Measurements from ENCODE around the gene SGSM2. TPM values are rescaled to one million over a fixed set of nuclear protein-coding genes. Genes with fewer than 3 reads are reported as not detected.

Gene SGSM2
- total RNA-seq, 2 donors from 2014 or later = 20.9 to 31.4 TPM

GRCh38 chr17:2351269-2351668 is 14.0 kb downstream of the SGSM2 start:
- no peak for TF ChIP-seq CTCF (IDR thresholded peaks at IDR 0.05)
- no peaks in the 10 kb centered on the region for H3K27me3 ChIP-seq
- DNase-seq (ENCODE audit: low spot score) = no peak
- H3K36me3 ChIP-seq = no peaks in the 10 kb centered on the region
- H3K27ac ChIP-seq = no peak overlapping the region
- H3K9me3 ChIP-seq = no peaks in the 10 kb centered on the region
- peaks cover 0 to 13% of the 10 kb centered on the region in 2 donors for H3K4me1 ChIP-seq
- no peak overlapping the region for H3K4me3 ChIP-seq

- Histone ChIP-seq H3K27ac (no peak overlapping the region), H3K27me3 (no peaks in the 10 kb centered on the region), H3K9me3 (no peaks in the 10 kb centered on the region), H3K4me3 (no peak overlapping the region), H3K36me3 (no peaks in the 10 kb centered on the region), H3K4me1 (no peaks in the 10 kb centered on the region)
- no peak for TF ChIP-seq CTCF (IDR thresholded peaks at IDR 0.05)
- no peak for DNase-seq (ENCODE audit: low spot score)
Observed at GRCh38 chr17:2354311-2354710, 17.0 kb downstream of the SGSM2 start.

- Histone ChIP-seq H3K4me3 (no peak overlapping the region), H3K9me3 (no peaks in the 10 kb centered on the region), H3K27ac (no peak overlapping the region), H3K36me3 (no peaks in the 10 kb centered on the region), H3K4me1 (no peaks in the 10 kb centered on the region), H3K27me3 (no peaks in the 10 kb centered on the region)
- DNase-seq (ENCODE audit: low spot score) = no peak
- TF ChIP-seq CTCF (IDR thresholded peaks at IDR 0.05) = no peak
Observed at GRCh38 chr17:2357237-2357636, 19.9 kb downstream of the SGSM2 start.

GRCh38 chr17:2357931-2358434 is 20.7 kb downstream of the SGSM2 start:
- no peaks in the 10 kb centered on the region for H3K27me3 ChIP-seq
- H3K9me3 ChIP-seq = no peaks in the 10 kb centered on the region
- no peak for TF ChIP-seq CTCF (IDR thresholded peaks at IDR 0.05)
- H3K4me3 ChIP-seq = no peak overlapping the region
- DNase-seq (ENCODE audit: low spot score) = no peak
- H3K27ac ChIP-seq = no peak overlapping the region
- H3K4me1 ChIP-seq = no peaks in the 10 kb centered on the region
- H3K36me3 ChIP-seq = peaks cover 5% of the 10 kb centered on the region

GRCh38 chr17:2361010-2361760 is 23.9 kb downstream of the SGSM2 start:
- Histone ChIP-seq H3K4me3 (no peak overlapping the region), H3K9me3 (no peaks in the 10 kb centered on the region), H3K27me3 (no peaks in the 10 kb centered on the region), H3K27ac (no peak overlapping the region), H3K36me3 (peaks cover 12% of the 10 kb centered on the region), H3K4me1 (peaks cover 0 to 17% of the 10 kb centered on the region in 2 donors)
- DNase-seq (ENCODE audit: low spot score) = no peak
- no peak for TF ChIP-seq CTCF (IDR thresholded peaks at IDR 0.05)

Data from right atrium auricular region (tissue), 2 donors.